GM12878 (cell line): ENCODE measurements around the gene CMSS1. TPM values are rescaled to one million over a fixed set of nuclear protein-coding genes. Genes with fewer than 3 reads are reported as not detected.

Experiments used
- ATAC-seq: fragments of 200-7000 bp; cut with Tn5 transposase; 3 replicates; pipeline ENCODE4 v1.9.1; 2020; ENCODE audit warnings: mild to moderate bottlenecking, moderate library complexity
- BruUV-seq: library from RNA; stranded (reverse); fragments of 400-500 nt; replicated peaks from 2 replicates; lab custom pipeline; 2021; lab: Mats Ljungman, UMichigan
- CTCF ChIA-PET: fragments of 300-600 bp; sonication (Branson Sonifier 250); formaldehyde crosslinking; extraction: SDS; loops from one replicate; lab custom pipeline; 2021; ENCODE audit warnings: inconsistent platforms; lab: Yijun Ruan, JAX
- POLR2A ChIA-PET: fragments of 350-600 bp; formaldehyde crosslinking; extraction: SDS; loops from one replicate; lab custom pipeline; 2021; ENCODE audit warnings: inconsistent platforms; lab: Charles Lee
- RAD21 ChIA-PET: fragments of 300-600 bp; sonication (Branson Sonifier 250); formaldehyde crosslinking; loops from one replicate; lab custom pipeline; 2023; ENCODE audit warnings: antibody characterized with exemption; ENCODE audit not compliant: unreplicated experiment; lab: Charles Lee
- SMC1A ChIA-PET: fragments of 300-600 bp; sonication (Branson Sonifier 250); formaldehyde crosslinking; loops from one replicate; lab custom pipeline; 2023; ENCODE audit not compliant: unreplicated experiment, uncharacterized antibody; lab: Charles Lee
- DNase-seq: peaks from one replicate; pipeline ENCODE4 v3.0.0-alpha.2; 2011; ENCODE audit warnings: low read depth, low spot score
- FAIRE-seq: peaks from 3 replicates; lab custom pipeline; 2011; peaks lifted over from hg19 to GRCh38; lab: Jason Lieb, UNC
- H2AFZ ChIP-seq: 2 replicates; pipeline ENCODE4 v1.6.0; 2011; ENCODE audit warnings: low read depth, low read length, control low read depth; ENCODE audit not compliant: control insufficient read depth
- H3K27ac ChIP-seq: 2 replicates; pipeline ENCODE4 v1.5.1; 2011; ENCODE audit warnings: control low read depth; ENCODE audit not compliant: control insufficient read depth, insufficient read depth
- H3K27me3 ChIP-seq, 2 experiments: replicated peaks in 1 of 2; 2 replicates each; pipeline versions ENCODE4 v1.6.0 to v1.6.1; 2011; ENCODE audit warnings: low read length in 1 of 2; ENCODE audit not compliant: control insufficient read depth in 2 of 2, insufficient read depth in 2 of 2
- H3K36me3 ChIP-seq, 2 experiments: 2 replicates each; pipeline ENCODE4 v1.5.1; 2011; ENCODE audit warnings: low read length in 1 of 2; ENCODE audit not compliant: control insufficient read depth in 2 of 2, insufficient read depth in 2 of 2
- H3K4me1 ChIP-seq: 2 replicates; pipeline ENCODE4 v1.6.1; 2011; ENCODE audit warnings: mild to moderate bottlenecking, low read length, moderate library complexity, mixed read lengths; ENCODE audit not compliant: control insufficient read depth, insufficient read depth
- H3K4me2 ChIP-seq: 2 replicates; pipeline ENCODE4 v1.6.0; 2011; ENCODE audit warnings: control low read depth; ENCODE audit not compliant: control insufficient read depth, insufficient read depth
- H3K4me3 ChIP-seq: fragments of 200-600 bp; sonication (generic); 2 replicates; pipeline ENCODE4 v1.5.1; 2016
- H3K79me2 ChIP-seq: 2 replicates; pipeline ENCODE4 v1.6.0; 2011; ENCODE audit warnings: low read length; ENCODE audit not compliant: control insufficient read depth, insufficient read depth
- H3K9ac ChIP-seq: 2 replicates; pipeline ENCODE4 v1.8.0; 2011; ENCODE audit warnings: low read length, control low read depth, mixed read lengths; ENCODE audit not compliant: control insufficient read depth, insufficient read depth
- H3K9me3 ChIP-seq: replicated peaks from 3 replicates; pipeline ENCODE4 v1.5.1; 2011; ENCODE audit warnings: mild to moderate bottlenecking, low read length; ENCODE audit not compliant: control insufficient read depth, insufficient read depth
- H4K20me1 ChIP-seq: 2 replicates; pipeline ENCODE4 v1.6.0; 2011; ENCODE audit not compliant: control insufficient read depth, insufficient read depth
- BHLHE40 ChIP-seq, 2 experiments: fragments of 450-650 bp in 1 of 2; IDR thresholded peaks; 2 replicates each; pipeline ENCODE4 v1.6.1; 2011 to 2017; ENCODE audit warnings: low read depth in 2 of 2, borderline replicate concordance in 1 of 2, improper control_type of control experiment in 1 of 2, low read length in 1 of 2, mild to moderate bottlenecking in 1 of 2
- HDAC2 ChIP-seq: fragments of 200-600 bp; sonication (generic); IDR thresholded peaks from 2 replicates; pipeline ENCODE4 v1.6.1; 2017
- HDGF ChIP-seq: fragments of 450-650 bp; IDR thresholded peaks from 2 replicates; pipeline ENCODE4 v1.6.1; 2016; ENCODE audit warnings: antibody characterized with exemption
- JUNB ChIP-seq: IDR thresholded peaks from 2 replicates; pipeline ENCODE4 v1.6.1; 2016; ENCODE audit warnings: antibody characterized with exemption, mild to moderate bottlenecking
- NBN ChIP-seq: fragments of 450-650 bp; IDR thresholded peaks from 2 replicates; pipeline ENCODE4 v1.6.1; 2016
- POLR2A ChIP-seq: IDR thresholded peaks from 2 replicates; pipeline ENCODE4 v1.6.1; 2011; ENCODE audit warnings: low read depth, mild to moderate bottlenecking, low read length
- ZNF24 ChIP-seq: fragments of 450-650 bp; IDR thresholded peaks from 2 replicates; pipeline ENCODE4 v1.6.1; 2017; ENCODE audit warnings: antibody characterized with exemption, mild to moderate bottlenecking
- ZNF622 ChIP-seq: fragments of 450-650 bp; IDR thresholded peaks from 2 replicates; pipeline ENCODE4 v1.6.1; 2017; ENCODE audit warnings: mild to moderate bottlenecking, inconsistent platforms
- WGBS: methylation state at CpG from one replicate; pipeline ENCODE4 v1.1.6; 2016; ENCODE audit warnings: low lambda C conversion rate; ENCODE audit not compliant: insufficient replicate concordance, insufficient coverage; ENCODE audit errors: missing lambda C conversion rate; 5-methylcytosine and 5-hydroxymethylcytosine counted together
- in situ Hi-C: fragments of 300-500 bp; cut with MboI; formaldehyde crosslinking; loops from 9 replicates; pipeline ENCODE4 v1.14.3; 2018; ENCODE audit warnings: mixed read lengths
- intact Hi-C: fragments of 100-400 bp; cut with micrococcal nuclease; formaldehyde crosslinking; loops from one replicate; pipeline ENCODE4 v1.14.2; 2022; ENCODE audit not compliant: unreplicated experiment
- polyA plus RNA-seq, 11 experiments: library from polyadenylated mRNA; depleted of rRNA in 4 of 11; unstranded in 6 of 11; stranded (reverse) in 5 of 11; fragments of >200 nt; fragmentation: Nextera tagmentation in 4 of 11; fragmentation: Illumina TruSeq in 1 of 11; extraction: Ambion mirVana in 4 of 11; extraction: Trizol in 1 of 11; gene quantifications; 1 replicate in 1 of 11; 2 replicates in 10 of 11; pipeline versions ENCODE4 v1.2.1 to v1.2.3, GENCODE V29; 2011 to 2016; ENCODE audit warnings: inconsistent platforms in 2 of 11, missing spikeins in 2 of 11, low read depth in 1 of 11
- total RNA-seq, 4 experiments: library from RNA; depleted of rRNA in 3 of 4; stranded (reverse); fragments of >200 nt in 3 of 4; fragmentation: Illumina TruSeq in 1 of 4; extraction: Trizol in 1 of 4; gene quantifications; 2 replicates each; pipeline versions ENCODE4 v1.2.1 to v1.2.3, GENCODE V29; 2013 to 2021

CMSS1 gene
- total and polyA plus RNA-seq, 10 of the 15 experiments (the other 5 are each of a cell fraction or from before 2014, with no cell fraction given) = 31.0 to 118 (median 70.1) TPM

GRCh38 chr3:100002599-100003350, 185.1 kb downstream of the CMSS1 start (continued):
- TF ChIP-seq POLR2A = no peak

- RAD21 ChIA-PET = interaction anchor here (1.7 kb wide), 1 partner anchor 160 kb away, joined by 5 read pairs; no protein-coding TSS in a partner anchor
- H3K9ac ChIP-seq = no peak overlapping the region
- DNase-seq = no peak
- no peaks in the 10 kb centered on the region for H3K27me3 ChIP-seq
- FAIRE-seq = peak; percentile 73
- TF ChIP-seq ZNF622 (no peak), HDAC2 (no peak), JUNB (no peak), ZNF24 (no peak), NBN (no peak), BHLHE40 (IDR thresholded peaks at IDR 0.05; ENCODE audit: borderline replicate concordance in 1 of 2, low read depth in 2 of 2, low read length in 1 of 2) (no peak), HDGF (no peak)
- BruUV-seq = no TSS peak
- no peak; the same call in 2 of the 3 replicates for ATAC-seq
- H3K27ac ChIP-seq = no peak overlapping the region
- SMC1A ChIA-PET = interaction anchor here (1.0 kb wide), 1 partner anchor 12 kb away, joined by 3 read pairs; no protein-coding TSS in a partner anchor
- no peak overlapping the region for H2AFZ ChIP-seq
- no peak overlapping the region for H3K4me3 ChIP-seq
- no peaks in the 10 kb centered on the region for H3K9me3 ChIP-seq
- in situ Hi-C loops = no loop called here
- WGBS = 41% methylated on average over 4 of the region's 4 CpGs
- H3K36me3 ChIP-seq = no peaks in the 10 kb centered on the region
- no peaks in the 10 kb centered on the region for H3K79me2 ChIP-seq
- POLR2A ChIA-PET = no interaction called here
- CTCF ChIA-PET = no interaction called here
- peaks cover 2% of the 10 kb centered on the region; the same call in 1 of the 2 replicates for H3K4me1 ChIP-seq
- no peaks in the 10 kb centered on the region for H4K20me1 ChIP-seq
- intact Hi-C loops = no loop called here
- H3K4me2 ChIP-seq = no peak overlapping the region
Measured at GRCh38 chr3:100003609-100004503, 186.2 kb downstream of the CMSS1 start.
